Measurements from ENCODE around the gene CMSS1. TPM values are rescaled to one million over a fixed set of nuclear protein-coding genes. Genes with fewer than 3 reads are reported as not detected.

The CMSS1 gene
- total and polyA plus RNA-seq, 11 donors = 13.5 to 48.4 (median 34.8) TPM

DNA sequence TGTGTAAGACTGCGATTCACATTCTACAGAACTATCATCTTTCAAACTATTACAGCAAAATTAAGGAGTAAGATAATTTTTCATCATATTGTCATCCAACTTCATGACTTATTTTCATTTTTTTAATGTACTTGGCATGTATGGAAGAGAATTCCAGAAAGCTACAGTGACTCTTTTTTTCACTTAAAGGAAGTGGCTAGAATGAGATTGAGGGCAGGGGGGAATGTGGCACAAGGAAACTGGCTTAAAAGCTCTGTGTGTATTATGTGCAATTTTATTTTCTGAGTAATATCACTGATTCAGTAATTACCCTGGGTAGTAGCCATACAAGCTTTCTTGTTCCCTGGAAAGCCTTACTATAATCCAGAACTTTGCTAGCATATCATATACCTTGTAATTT is 202.1 kb downstream of the CMSS1 start:
- no peaks in the 10 kb centered on the region for H3K27me3 ChIP-seq
- peaks cover 0 to 28% (median 9%) of the 10 kb centered on the region in 12 donors for H3K4me1 ChIP-seq
- peaks cover 0 to 6% (median 0%) of the 10 kb centered on the region in 12 donors for H3K9me3 ChIP-seq
- H3K27ac ChIP-seq = no peak overlapping the region
- intact Hi-C loops (cut with DNase I) = no loop called here
- ATAC-seq = no peak
- H3K4me3 ChIP-seq = no peak overlapping the region
- TF ChIP-seq POLR2A (IDR thresholded peaks at IDR 0.05) = no peak
- TF ChIP-seq, protein P1, sequence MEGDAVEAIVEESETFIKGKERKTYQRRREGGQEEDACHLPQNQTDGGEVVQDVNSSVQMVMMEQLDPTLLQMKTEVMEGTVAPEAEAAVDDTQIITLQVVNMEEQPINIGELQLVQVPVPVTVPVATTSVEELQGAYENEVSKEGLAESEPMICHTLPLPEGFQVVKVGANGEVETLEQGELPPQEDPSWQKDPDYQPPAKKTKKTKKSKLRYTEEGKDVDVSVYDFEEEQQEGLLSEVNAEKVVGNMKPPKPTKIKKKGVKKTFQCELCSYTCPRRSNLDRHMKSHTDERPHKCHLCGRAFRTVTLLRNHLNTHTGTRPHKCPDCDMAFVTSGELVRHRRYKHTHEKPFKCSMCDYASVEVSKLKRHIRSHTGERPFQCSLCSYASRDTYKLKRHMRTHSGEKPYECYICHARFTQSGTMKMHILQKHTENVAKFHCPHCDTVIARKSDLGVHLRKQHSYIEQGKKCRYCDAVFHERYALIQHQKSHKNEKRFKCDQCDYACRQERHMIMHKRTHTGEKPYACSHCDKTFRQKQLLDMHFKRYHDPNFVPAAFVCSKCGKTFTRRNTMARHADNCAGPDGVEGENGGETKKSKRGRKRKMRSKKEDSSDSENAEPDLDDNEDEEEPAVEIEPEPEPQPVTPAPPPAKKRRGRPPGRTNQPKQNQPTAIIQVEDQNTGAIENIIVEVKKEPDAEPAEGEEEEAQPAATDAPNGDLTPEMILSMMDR (IDR thresholded peaks at IDR 0.05) = no peak
- DNase-seq = no peak
- H3K36me3 ChIP-seq = no peaks in the 10 kb centered on the region
- 92 to 98% (median 94%) methylated on average over 1 of the region's 1 CpG for WGBS, 4 donors

DNA sequence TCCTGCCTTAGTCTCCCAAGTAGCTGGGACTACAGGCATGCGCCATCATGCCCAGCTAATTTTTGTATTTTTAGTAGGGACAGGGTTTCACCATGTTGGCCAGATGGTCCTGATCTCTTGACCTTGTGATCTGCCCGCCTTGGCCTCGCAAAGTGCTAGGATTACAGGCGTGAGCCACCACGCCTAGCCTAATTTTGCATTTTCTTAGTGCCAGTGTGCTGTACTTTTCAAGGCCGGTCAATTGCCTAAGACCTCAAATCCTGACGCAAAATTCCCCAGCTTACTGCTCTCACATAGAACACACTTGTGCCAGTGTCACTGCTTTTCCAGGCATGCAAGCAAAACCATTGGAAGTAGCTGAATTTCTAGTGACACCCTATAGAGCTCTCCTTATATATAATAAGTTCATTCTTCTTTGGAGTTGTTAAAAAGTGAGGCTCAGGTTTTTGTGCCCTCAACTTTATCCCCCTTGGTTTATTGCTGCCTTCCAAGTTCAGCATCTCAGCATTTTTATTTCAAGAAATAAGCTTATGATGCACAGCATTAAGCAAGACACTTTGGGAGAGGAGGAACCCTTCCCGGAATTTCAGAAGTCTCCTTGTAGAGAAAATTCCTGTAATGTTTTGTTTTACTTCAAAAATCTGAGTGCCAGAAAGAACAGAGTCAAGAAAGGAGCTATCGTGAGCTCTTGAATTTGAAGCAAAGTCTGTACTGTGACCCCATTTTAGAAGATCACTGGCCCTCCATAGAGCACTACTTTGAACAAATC is 203.4 kb downstream of the CMSS1 start:
- 91 to 94% (median 92%) methylated on average over 9 of the region's 9 CpGs for WGBS, 4 donors
- ATAC-seq (no peak), DNase-seq (no peak)
- Histone ChIP-seq H3K4me1 (peaks cover 0 to 35% (median 14%) of the 10 kb centered on the region in 12 donors), H3K27ac (peak overlapping the region in 4 of 12 donors; percentile 6 to 38 (median 11)), H3K9me3 (no peaks in the 10 kb centered on the region), H3K4me3 (no peak overlapping the region), H3K36me3 (no peaks in the 10 kb centered on the region), H3K27me3 (no peaks in the 10 kb centered on the region)
- intact Hi-C loops (cut with DNase I) = no loop called here
- TF ChIP-seq POLR2A (IDR thresholded peaks at IDR 0.05) = no peak
- TF ChIP-seq, protein P1 (IDR thresholded peaks at IDR 0.05) = no peak

DNA sequence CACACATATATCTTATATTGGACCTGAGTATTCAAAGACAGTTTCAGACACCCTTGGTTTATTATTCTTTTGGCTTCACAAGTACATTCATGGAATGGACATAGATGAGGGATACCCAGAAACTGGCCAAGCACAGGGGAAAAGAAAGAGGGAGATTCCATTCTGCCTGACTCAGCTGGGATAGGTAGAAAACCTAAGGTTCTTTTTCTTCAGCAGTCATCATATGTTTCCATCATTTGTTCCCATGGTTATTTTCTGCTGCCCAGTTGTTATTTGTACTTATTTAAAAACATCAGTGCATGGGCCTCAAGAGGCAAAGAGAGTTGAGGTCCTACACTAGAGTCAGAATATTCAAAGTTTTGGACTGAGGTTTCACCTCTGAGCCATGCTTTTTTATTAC is 204.8 kb downstream of the CMSS1 start:
- TF ChIP-seq, protein P1 (IDR thresholded peaks at IDR 0.05) = no peak
- no peak for TF ChIP-seq POLR2A (IDR thresholded peaks at IDR 0.05)
- Histone ChIP-seq H3K36me3 (no peaks in the 10 kb centered on the region), H3K4me1 (peaks cover 0 to 35% (median 14%) of the 10 kb centered on the region in 12 donors), H3K27ac (peak overlapping the region in 1 of 12 donors; percentile 14), H3K4me3 (no peak overlapping the region), H3K27me3 (no peaks in the 10 kb centered on the region), H3K9me3 (no peaks in the 10 kb centered on the region)
- intact Hi-C loops (cut with DNase I) = no loop called here
- no peak for ATAC-seq
- DNase-seq = no peak

DNA sequence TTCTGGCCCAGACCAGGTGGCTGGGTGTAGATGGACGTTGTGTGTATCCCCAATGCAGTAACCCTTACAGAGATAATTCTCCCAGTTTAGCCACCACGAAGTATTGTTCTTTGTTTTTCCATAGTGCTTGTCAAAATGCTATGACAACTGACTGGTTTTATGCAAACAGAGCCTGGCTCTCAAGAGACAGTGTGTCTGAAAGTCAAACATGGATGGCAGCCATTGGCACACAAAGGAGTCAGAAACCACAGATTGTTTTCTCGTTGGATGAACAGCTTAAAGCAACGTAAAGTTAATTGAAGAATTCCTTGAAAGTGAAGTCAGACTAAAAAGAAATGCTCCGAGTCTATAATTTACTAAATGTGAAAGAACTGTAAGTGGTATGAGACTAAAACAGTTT is 205.5 kb downstream of the CMSS1 start:
- TF ChIP-seq, protein P1 (IDR thresholded peaks at IDR 0.05) = no peak
- no peak for TF ChIP-seq POLR2A (IDR thresholded peaks at IDR 0.05)
- DNase-seq = no peak
- H3K4me1 ChIP-seq = peaks cover 0 to 35% (median 14%) of the 10 kb centered on the region in 12 donors
- H3K4me3 ChIP-seq = no peak overlapping the region
- intact Hi-C loops (cut with DNase I) = no loop called here
- no peaks in the 10 kb centered on the region for H3K9me3 ChIP-seq
- no peaks in the 10 kb centered on the region for H3K27me3 ChIP-seq
- no peak for ATAC-seq
- 64 to 79% (median 68%) methylated on average over 5 of the region's 5 CpGs for WGBS, 4 donors
- no peaks in the 10 kb centered on the region for H3K36me3 ChIP-seq
- peak overlapping the region in 2 of 12 donors; percentile 14 to 62 for H3K27ac ChIP-seq

Data from heart left ventricle (tissue), 16 donors.